Measurements from ENCODE around the gene ABCA1. TPM values are rescaled to one million over a fixed set of nuclear protein-coding genes. Genes with fewer than 3 reads are reported as not detected.
"Not testable (repeated sequence)": the region's sequence is repeated elsewhere in the genome, so short reads cannot be mapped to it uniquely, and the experiment has no call there.

Gene ABCA1
- 23.9 TPM for total RNA-seq

- peak; percentile 87 for ATAC-seq
Observed at GRCh38 chr9:104927912-104928740, at the start of gene ABCA1. TSS of gene ABCA1 (minus strand) at chr9:104928155. CDS start at chr9:104903679, 24,476 bp downstream.

GRCh38 chr9:104977580-104977979 is 49.6 kb upstream of the ABCA1 start:
- ATAC-seq: peak; percentile 96

GRCh38 chr9:104977168-104977567 is 49.2 kb upstream of the ABCA1 start:
- ATAC-seq: no peak

- not testable (repeated sequence) for ATAC-seq
Observed at GRCh38 chr9:104975966-104976595, 48.1 kb upstream of the ABCA1 start.

GRCh38 chr9:104974053-104974962 is 46.4 kb upstream of the ABCA1 start:
- no peak for ATAC-seq

GRCh38 chr9:104972242-104972866 is 44.4 kb upstream of the ABCA1 start:
- ATAC-seq: no peak

GRCh38 chr9:104971511-104971910 is 43.6 kb upstream of the ABCA1 start:
- no peak for ATAC-seq

- ATAC-seq: no peak
Observed at GRCh38 chr9:104970271-104970987, 42.5 kb upstream of the ABCA1 start.

GRCh38 chr9:104969116-104969515 is 41.2 kb upstream of the ABCA1 start:
- ATAC-seq: no peak

GRCh38 chr9:104968025-104968982 is 40.3 kb upstream of the ABCA1 start:
- ATAC-seq: peak; percentile 93

GRCh38 chr9:104963076-104963475 is 35.1 kb upstream of the ABCA1 start:
- ATAC-seq: no peak

- peak; percentile 66 for ATAC-seq
Observed at GRCh38 chr9:104961701-104962359, 33.9 kb upstream of the ABCA1 start.

- ATAC-seq: peak; percentile 100
Observed at GRCh38 chr9:104961238-104961637, 33.3 kb upstream of the ABCA1 start.

GRCh38 chr9:104960662-104961061 is 32.7 kb upstream of the ABCA1 start:
- no peak for ATAC-seq

GRCh38 chr9:104958751-104959150 is 30.8 kb upstream of the ABCA1 start:
- ATAC-seq: no peak

GRCh38 chr9:104958006-104958405 is 30.1 kb upstream of the ABCA1 start:
- ATAC-seq: not testable (repeated sequence)

GRCh38 chr9:104951487-104951886 is 23.5 kb upstream of the ABCA1 start:
- no peak for ATAC-seq

- ATAC-seq: no peak
Observed at GRCh38 chr9:104950838-104951237, 22.9 kb upstream of the ABCA1 start.

GRCh38 chr9:104948277-104948676 is 20.3 kb upstream of the ABCA1 start:
- ATAC-seq: no peak

- no peak for ATAC-seq
Observed at GRCh38 chr9:104944871-104945270, 16.9 kb upstream of the ABCA1 start.
